Tibial nerve (tissue), 4 donors: ENCODE results near the gene EPO. TPM values are rescaled to one million over a fixed set of nuclear protein-coding genes. Genes with fewer than 3 reads are reported as not detected.
"Not testable (repeated sequence)": the region's sequence is repeated elsewhere in the genome, so short reads cannot be mapped to it uniquely, and the experiment has no call there.

Source experiments
- DNase-seq, 2 donors: peaks; one replicate each; pipeline ENCODE4 v3.0.0-alpha.2; 2019; ENCODE audit warnings: low spot score in 2 of 2
- H3K27ac ChIP-seq, 4 donors: fragments of 200-600 bp; sonication (generic) in 3 of 4; one replicate each; pipeline ENCODE4 v1.5.1; 2017 to 2019; ENCODE audit warnings: mild to moderate bottlenecking in 1 of 4
- H3K27me3 ChIP-seq, 2 donors: fragments of 200-600 bp; sonication (generic) in 1 of 2; one replicate each; pipeline versions ENCODE4 v1.5.1 to v1.6.0; 2017 to 2019
- H3K36me3 ChIP-seq, 3 donors: fragments of 200-600 bp; sonication (generic); one replicate each; pipeline ENCODE4 v1.5.1; 2018 to 2019
- H3K4me1 ChIP-seq, 4 donors: fragments of 200-600 bp; sonication (generic) in 3 of 4; one replicate each; pipeline ENCODE4 v1.5.1; 2017 to 2019
- H3K4me3 ChIP-seq, 4 donors: fragments of 200-600 bp; sonication (generic) in 3 of 4; one replicate each; pipeline ENCODE4 v1.5.1; 2017 to 2019; ENCODE audit warnings: mild to moderate bottlenecking in 1 of 4, moderate library complexity in 1 of 4
- H3K9me3 ChIP-seq, 4 donors: fragments of 200-600 bp; sonication (generic) in 3 of 4; one replicate each; pipeline ENCODE4 v1.5.1; 2017 to 2019
- EP300 ChIP-seq, 2 donors: sonication (generic); formaldehyde crosslinking; IDR thresholded peaks; one replicate each; pipeline ENCODE4 v1.6.1; 2017; ENCODE audit warnings: antibody characterized with exemption in 2 of 2, mild to moderate bottlenecking in 1 of 2
- POLR2A ChIP-seq, 2 donors: fragments of 450-650 bp; IDR thresholded peaks; one replicate each; pipeline ENCODE4 v1.6.1; 2017; ENCODE audit warnings: antibody characterized with exemption in 2 of 2, mild to moderate bottlenecking in 2 of 2, moderate library complexity in 2 of 2
- WGBS, 2 donors: methylation state at CpG; one replicate each; pipeline ENCODE4 v1.1.5; 2018; 5-methylcytosine and 5-hydroxymethylcytosine counted together
- total RNA-seq, 4 donors: library from RNA; depleted of rRNA; stranded (reverse); fragments of >200 nt; gene quantifications; one replicate each; pipeline ENCODE4 v1.1.0, GENCODE V29; 2016
- TF ChIP-seq, protein P1 (sequence below), 5 experiments: fragments of 200-600 bp in 3 of 5; fragments of 450-650 bp in 2 of 5; sonication (generic) in 3 of 5; IDR thresholded peaks; one replicate each; pipeline ENCODE4 v1.5.1; 2016 to 2019; ENCODE audit warnings: antibody characterized with exemption in 5 of 5, mild to moderate bottlenecking in 3 of 5, moderate library complexity in 2 of 5

EPO gene
- total RNA-seq, 4 donors from 2014 or later, result 0.30 to 0.59 TPM; not detected in 2

DNA sequence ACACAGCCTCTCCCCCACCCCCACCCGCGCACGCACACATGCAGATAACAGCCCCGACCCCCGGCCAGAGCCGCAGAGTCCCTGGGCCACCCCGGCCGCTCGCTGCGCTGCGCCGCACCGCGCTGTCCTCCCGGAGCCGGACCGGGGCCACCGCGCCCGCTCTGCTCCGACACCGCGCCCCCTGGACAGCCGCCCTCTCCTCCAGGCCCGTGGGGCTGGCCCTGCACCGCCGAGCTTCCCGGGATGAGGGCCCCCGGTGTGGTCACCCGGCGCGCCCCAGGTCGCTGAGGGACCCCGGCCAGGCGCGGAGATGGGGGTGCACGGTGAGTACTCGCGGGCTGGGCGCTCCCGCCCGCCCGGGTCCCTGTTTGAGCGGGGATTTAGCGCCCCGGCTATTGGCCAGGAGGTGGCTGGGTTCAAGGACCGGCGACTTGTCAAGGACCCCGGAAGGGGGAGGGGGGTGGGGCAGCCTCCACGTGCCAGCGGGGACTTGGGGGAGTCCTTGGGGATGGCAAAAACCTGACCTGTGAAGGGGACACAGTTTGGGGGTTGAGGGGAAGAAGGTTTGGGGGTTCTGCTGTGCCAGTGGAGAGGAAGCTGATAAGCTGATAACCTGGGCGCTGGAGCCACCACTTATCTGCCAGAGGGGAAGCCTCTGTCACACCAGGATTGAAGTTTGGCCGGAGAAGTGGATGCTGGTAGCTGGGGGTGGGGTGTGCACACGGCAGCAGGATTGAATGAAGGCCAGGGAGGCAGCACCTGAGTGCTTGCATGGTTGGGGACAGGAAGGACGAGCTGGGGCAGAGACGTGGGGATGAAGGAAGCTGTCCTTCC, 620 bp downstream of the EPO start:
- H3K27ac ChIP-seq, result no peak overlapping the region
- DNase-seq, result no peak
- no peaks in the 10 kb centered on the region for H3K36me3 ChIP-seq
- 9 to 16% methylated on average over 17 to 30 of the region's 56 CpGs for WGBS, 2 donors
- no peak for TF ChIP-seq EP300 (IDR thresholded peaks at IDR 0.05)
- no peak for TF ChIP-seq POLR2A (IDR thresholded peaks at IDR 0.05)
- TF ChIP-seq, protein P1, sequence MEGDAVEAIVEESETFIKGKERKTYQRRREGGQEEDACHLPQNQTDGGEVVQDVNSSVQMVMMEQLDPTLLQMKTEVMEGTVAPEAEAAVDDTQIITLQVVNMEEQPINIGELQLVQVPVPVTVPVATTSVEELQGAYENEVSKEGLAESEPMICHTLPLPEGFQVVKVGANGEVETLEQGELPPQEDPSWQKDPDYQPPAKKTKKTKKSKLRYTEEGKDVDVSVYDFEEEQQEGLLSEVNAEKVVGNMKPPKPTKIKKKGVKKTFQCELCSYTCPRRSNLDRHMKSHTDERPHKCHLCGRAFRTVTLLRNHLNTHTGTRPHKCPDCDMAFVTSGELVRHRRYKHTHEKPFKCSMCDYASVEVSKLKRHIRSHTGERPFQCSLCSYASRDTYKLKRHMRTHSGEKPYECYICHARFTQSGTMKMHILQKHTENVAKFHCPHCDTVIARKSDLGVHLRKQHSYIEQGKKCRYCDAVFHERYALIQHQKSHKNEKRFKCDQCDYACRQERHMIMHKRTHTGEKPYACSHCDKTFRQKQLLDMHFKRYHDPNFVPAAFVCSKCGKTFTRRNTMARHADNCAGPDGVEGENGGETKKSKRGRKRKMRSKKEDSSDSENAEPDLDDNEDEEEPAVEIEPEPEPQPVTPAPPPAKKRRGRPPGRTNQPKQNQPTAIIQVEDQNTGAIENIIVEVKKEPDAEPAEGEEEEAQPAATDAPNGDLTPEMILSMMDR (IDR thresholded peaks at IDR 0.05), result no peak
- H3K9me3 ChIP-seq, result peaks cover 0 to 6% (median 0%) of the 10 kb centered on the region in 4 donors
- H3K27me3 ChIP-seq, result peaks cover 0 to 44% of the 10 kb centered on the region in 2 donors
- peaks cover 0 to 23% (median 3%) of the 10 kb centered on the region in 4 donors for H3K4me1 ChIP-seq
- H3K4me3 ChIP-seq, result peak overlapping the region in 1 of 4 donors; percentile 4

DNA sequence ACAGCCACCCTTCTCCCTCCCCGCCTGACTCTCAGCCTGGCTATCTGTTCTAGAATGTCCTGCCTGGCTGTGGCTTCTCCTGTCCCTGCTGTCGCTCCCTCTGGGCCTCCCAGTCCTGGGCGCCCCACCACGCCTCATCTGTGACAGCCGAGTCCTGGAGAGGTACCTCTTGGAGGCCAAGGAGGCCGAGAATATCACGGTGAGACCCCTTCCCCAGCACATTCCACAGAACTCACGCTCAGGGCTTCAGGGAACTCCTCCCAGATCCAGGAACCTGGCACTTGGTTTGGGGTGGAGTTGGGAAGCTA, 1.2 kb downstream of the EPO start:
- DNase-seq, result no peak
- 83 to 93% methylated on average over 7 to 8 of the region's 8 CpGs for WGBS, 2 donors
- H3K27me3 ChIP-seq, result peaks cover 0 to 44% of the 10 kb centered on the region in 2 donors
- no peak overlapping the region for H3K4me3 ChIP-seq
- no peaks in the 10 kb centered on the region for H3K36me3 ChIP-seq
- TF ChIP-seq, protein P1 (IDR thresholded peaks at IDR 0.05), result no peak
- no peak for TF ChIP-seq EP300 (IDR thresholded peaks at IDR 0.05)
- TF ChIP-seq POLR2A (IDR thresholded peaks at IDR 0.05), result no peak
- H3K4me1 ChIP-seq, result peaks cover 0 to 27% (median 3%) of the 10 kb centered on the region in 4 donors
- peaks cover 0 to 6% (median 0%) of the 10 kb centered on the region in 4 donors for H3K9me3 ChIP-seq
- H3K27ac ChIP-seq, result no peak overlapping the region

GRCh38 chr7:100722480-100723212, 2.4 kb downstream of the EPO start:
- Histone ChIP-seq H3K27me3 (peaks cover 0 to 44% of the 10 kb centered on the region in 2 donors), H3K4me3 (no peak overlapping the region), H3K9me3 (peaks cover 0 to 6% (median 0%) of the 10 kb centered on the region in 4 donors), H3K36me3 (no peaks in the 10 kb centered on the region), H3K4me1 (peaks cover 0 to 38% (median 3%) of the 10 kb centered on the region in 4 donors), H3K27ac (no peak overlapping the region)
- DNase-seq, result no peak
- WGBS, 2 donors, result 79 to 86% methylated on average over 16 to 17 of the region's 17 CpGs
- TF ChIP-seq, protein P1 (IDR thresholded peaks at IDR 0.05), result no peak
- TF ChIP-seq EP300 (IDR thresholded peaks at IDR 0.05) (no peak), POLR2A (IDR thresholded peaks at IDR 0.05) (no peak)

- Histone ChIP-seq H3K9me3 (no peaks in the 10 kb centered on the region), H3K27me3 (peaks cover 0 to 44% of the 10 kb centered on the region in 2 donors), H3K4me3 (no peak overlapping the region), H3K4me1 (peaks cover 0 to 40% (median 3%) of the 10 kb centered on the region in 4 donors), H3K27ac (no peak overlapping the region), H3K36me3 (no peaks in the 10 kb centered on the region)
- TF ChIP-seq POLR2A (IDR thresholded peaks at IDR 0.05) (no peak), EP300 (IDR thresholded peaks at IDR 0.05) (no peak)
- TF ChIP-seq, protein P1 (IDR thresholded peaks at IDR 0.05), result no peak
- 73 to 77% methylated on average over 16 of the region's 16 CpGs for WGBS, 2 donors
- no peak for DNase-seq
Measured at GRCh38 chr7:100723732-100724275, 3.5 kb downstream of the EPO start.

- DNase-seq, H3K4me3 ChIP-seq, H3K9me3 ChIP-seq, H3K36me3 ChIP-seq, H3K27ac ChIP-seq: not testable (repeated sequence)
- 93 to 94% methylated on average over 2 of the region's 2 CpGs for WGBS, 2 donors
- Histone ChIP-seq H3K4me1 (peaks cover 0 to 40% (median 3%) of the 10 kb centered on the region in 4 donors), H3K27me3 (peaks cover 0 to 39% of the 10 kb centered on the region in 2 donors)
Measured at GRCh38 chr7:100724364-100724763, 4.1 kb downstream of the EPO start.
